HFFc6 (cell line): ENCODE results near the gene RS1. TPM values are rescaled to one million over a fixed set of nuclear protein-coding genes. Genes with fewer than 3 reads are reported as not detected.

Source experiments
- DNase-seq: peaks from one replicate; pipeline ENCODE4 v3.0.0-alpha.2; 2018
- H3K27ac Mint-ChIP-seq: 2 replicates; pipeline ENCODE4 v1.8.0; 2020; ENCODE audit warnings: mild to moderate bottlenecking, mixed read lengths
- H3K27me3 Mint-ChIP-seq: 2 replicates; pipeline ENCODE4 v1.8.0; 2021; ENCODE audit warnings: mild to moderate bottlenecking, moderate library complexity, mixed read lengths; ENCODE audit not compliant: insufficient read depth
- H3K36me3 Mint-ChIP-seq: 2 replicates; pipeline ENCODE4 v1.8.0; 2021; ENCODE audit warnings: low read depth, mixed read lengths
- H3K4me1 Mint-ChIP-seq: 2 replicates; pipeline ENCODE4 v1.8.0; 2020; ENCODE audit warnings: low read depth, mixed read lengths
- H3K4me3 Mint-ChIP-seq: 2 replicates; pipeline ENCODE4 v1.8.0; 2020; ENCODE audit warnings: mild to moderate bottlenecking, moderate library complexity, mixed read lengths
- H3K9me3 Mint-ChIP-seq: 2 replicates; pipeline ENCODE4 v1.8.0; 2020; ENCODE audit warnings: mild to moderate bottlenecking, mixed read lengths
- CTCF ChIP-seq: fragments of 200-600 bp; sonication (generic); IDR thresholded peaks from 2 replicates; pipeline ENCODE4 v1.5.0; 2021; ENCODE audit warnings: antibody characterized with exemption, mild to moderate bottlenecking
- total RNA-seq, 6 experiments: library from RNA; stranded (reverse); fragmentation: NEBNext Ultra II Directional; extraction: Animal tissue kit (Norgen Biotek cat#: 25700); gene quantifications; 2 replicates in 1 of 6; 3 replicates in 5 of 6; pipeline ENCODE4 v1.2.3, GENCODE V29; 2021

RS1 gene
- total RNA-seq, 6 experiments from 2014 or later: not detected

DNA sequence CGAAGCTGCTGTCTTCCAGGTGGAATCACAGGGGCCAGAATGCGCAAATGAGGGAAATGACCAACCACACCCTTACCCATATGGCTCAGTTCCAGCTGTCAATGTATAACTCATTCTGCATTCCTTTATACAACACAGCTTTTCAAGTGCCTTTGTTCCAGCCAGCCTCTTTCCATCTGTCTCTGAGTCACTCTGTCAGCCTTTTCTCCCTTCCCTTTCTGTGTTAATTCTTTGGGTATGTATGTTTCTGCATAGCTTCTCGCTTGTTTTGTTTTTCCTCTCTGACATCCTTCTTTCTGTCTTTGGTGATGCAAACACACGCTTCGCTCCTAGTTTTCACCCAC is 54.5 kb downstream of the RS1 start:
- DNase-seq: peak; percentile 41
- Mint-ChIP-seq H3K9me3 (no peaks in the 10 kb centered on the region), H3K36me3 (no peaks in the 10 kb centered on the region), H3K27ac (peak overlapping the region; percentile 25), H3K4me1 (peaks cover 15% of the 10 kb centered on the region), H3K27me3 (no peaks in the 10 kb centered on the region), H3K4me3 (peak overlapping the region; percentile 27)
- TF ChIP-seq CTCF: no peak

DNA sequence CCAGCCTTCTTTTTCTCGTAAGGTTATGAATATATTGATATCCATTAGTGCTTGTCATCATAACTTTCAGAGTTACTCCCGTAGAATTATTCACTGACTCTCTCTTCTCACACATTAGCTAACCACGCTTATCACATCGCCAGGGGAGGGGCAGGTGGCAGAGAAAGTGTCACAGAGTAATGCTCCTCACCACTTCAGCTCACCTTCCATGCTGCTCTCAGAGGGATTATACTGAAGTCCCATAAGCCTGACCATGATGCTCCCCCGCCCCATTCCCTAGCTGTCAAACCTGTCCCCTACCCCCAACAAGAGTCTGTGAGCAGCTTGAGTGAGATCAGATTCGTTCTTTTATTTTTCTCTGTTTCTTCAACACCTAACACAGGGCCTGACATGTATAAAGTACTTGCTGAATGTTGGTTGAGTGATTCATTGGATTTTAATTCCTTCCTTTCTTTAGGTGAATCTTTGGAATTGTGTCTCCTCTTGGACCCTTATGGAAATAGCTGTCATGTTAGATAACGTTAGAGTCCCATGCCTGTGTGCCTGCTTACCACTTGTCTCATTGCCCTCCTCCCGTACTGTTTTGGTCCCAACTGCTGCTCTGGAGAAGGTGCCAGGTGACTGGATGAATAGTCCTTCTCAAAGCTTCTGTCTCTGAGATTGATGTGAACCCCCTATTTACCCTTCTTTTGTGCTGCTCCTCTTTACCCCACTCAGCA is 55.1 kb downstream of the RS1 start:
- H3K9me3 Mint-ChIP-seq: no peaks in the 10 kb centered on the region
- DNase-seq: no peak
- peak overlapping the region; percentile 25; the same call in 1 of the 2 replicates for H3K27ac Mint-ChIP-seq
- no peaks in the 10 kb centered on the region for H3K27me3 Mint-ChIP-seq
- TF ChIP-seq CTCF: no peak
- H3K4me3 Mint-ChIP-seq: no peak overlapping the region
- H3K4me1 Mint-ChIP-seq: peaks cover 15% of the 10 kb centered on the region
- no peaks in the 10 kb centered on the region for H3K36me3 Mint-ChIP-seq

- Mint-ChIP-seq H3K4me3 (no peak overlapping the region), H3K9me3 (no peaks in the 10 kb centered on the region), H3K4me1 (peaks cover 15% of the 10 kb centered on the region), H3K27me3 (no peaks in the 10 kb centered on the region), H3K27ac (no peak overlapping the region), H3K36me3 (peaks cover 5% of the 10 kb centered on the region; the same call in 1 of the 2 replicates)
- TF ChIP-seq CTCF: no peak
- no peak for DNase-seq
Observed at GRCh38 chrX:18613930-18614639, 57.8 kb downstream of the RS1 start.

GRCh38 chrX:18607966-18608365 is 63.9 kb downstream of the RS1 start:
- no peak for DNase-seq
- H3K9me3 Mint-ChIP-seq: no peaks in the 10 kb centered on the region
- no peak overlapping the region for H3K4me3 Mint-ChIP-seq
- no peaks in the 10 kb centered on the region for H3K27me3 Mint-ChIP-seq
- TF ChIP-seq CTCF: no peak
- H3K4me1 Mint-ChIP-seq: peaks cover 14% of the 10 kb centered on the region
- H3K36me3 Mint-ChIP-seq: peaks cover 5% of the 10 kb centered on the region; the same call in 1 of the 2 replicates
- H3K27ac Mint-ChIP-seq: no peak overlapping the region; the same call in 1 of the 2 replicates

- peaks cover 4% of the 10 kb centered on the region; the same call in 1 of the 2 replicates for H3K36me3 Mint-ChIP-seq
- no peaks in the 10 kb centered on the region for H3K9me3 Mint-ChIP-seq
- no peak for TF ChIP-seq CTCF
- H3K27ac Mint-ChIP-seq: no peak overlapping the region
- no peak for DNase-seq
- no peaks in the 10 kb centered on the region for H3K4me1 Mint-ChIP-seq
- H3K4me3 Mint-ChIP-seq: no peak overlapping the region
- H3K27me3 Mint-ChIP-seq: no peaks in the 10 kb centered on the region
Observed at GRCh38 chrX:18598413-18598812, 73.5 kb downstream of the RS1 start.
